Esophagus (tissue), 2 donors: ENCODE measurements around the gene CLDN7. TPM values are rescaled to one million over a fixed set of nuclear protein-coding genes. Genes with fewer than 3 reads are reported as not detected.
A peak's percentile ranks its signal among the peaks of the same experiment; 100 is the strongest.

ENCODE experiments used
- H3K27ac ChIP-seq, 2 donors: one replicate each; pipeline ENCODE4 v1.5.1; 2013; ENCODE audit warnings: low read depth in 2 of 2, mild to moderate bottlenecking in 2 of 2, inconsistent platforms in 1 of 2, low read length in 1 of 2, moderate library complexity in 1 of 2
- H3K27me3 ChIP-seq, 2 donors: one replicate each; pipeline ENCODE4 v1.6.1; 2013; ENCODE audit warnings: low read length in 2 of 2, control low read depth in 1 of 2, mild to moderate bottlenecking in 1 of 2; ENCODE audit not compliant: insufficient read depth in 2 of 2, control insufficient read depth in 1 of 2
- H3K36me3 ChIP-seq, 2 donors: one replicate each; pipeline ENCODE4 v1.6.1; 2013; ENCODE audit warnings: low read length in 1 of 2; ENCODE audit not compliant: control insufficient read depth in 2 of 2, insufficient read depth in 2 of 2
- H3K4me1 ChIP-seq, 2 donors: one replicate each; pipeline ENCODE4 v1.6.1; 2013; ENCODE audit warnings: low read length in 1 of 2; ENCODE audit not compliant: control insufficient read depth in 2 of 2, insufficient read depth in 2 of 2
- H3K4me3 ChIP-seq, 2 donors: one replicate each; pipeline ENCODE4 v1.5.1; 2013; ENCODE audit warnings: low read length in 2 of 2, mild to moderate bottlenecking in 2 of 2, low read depth in 1 of 2, moderate library complexity in 1 of 2
- H3K9me3 ChIP-seq, 2 donors: one replicate each; pipeline ENCODE4 v1.6.1; 2013; ENCODE audit warnings: mild to moderate bottlenecking in 2 of 2, low read depth in 1 of 2, low read length in 1 of 2, moderate library complexity in 1 of 2; ENCODE audit not compliant: control insufficient read depth in 2 of 2, insufficient read depth in 1 of 2
- WGBS, 2 donors: extraction: QIAGEN DNeasy Blood & Tissue Kit; methylation state at CpG; one replicate each; pipeline ENCODE4 v1.1.7; 2013; 5-methylcytosine and 5-hydroxymethylcytosine counted together
- polyA plus RNA-seq, 2 donors: library from polyadenylated mRNA; stranded (reverse); fragments of 200-250 nt; gene quantifications; one replicate each; pipeline ENCODE4 v1.2.3, GENCODE V29; 2013
- donor health status: healthy with polysubstance abuse.
- donor health status: Bipolar disorder and iron deficiency.

The CLDN7 gene
- polyA plus RNA-seq, 2 donors = 271 to 275 TPM

GRCh38 chr17:7222093-7222971 is 39.9 kb downstream of the CLDN7 start:
- no peaks in the 10 kb centered on the region for H3K27me3 ChIP-seq
- peaks cover 8 to 13% of the 10 kb centered on the region in 2 donors for H3K4me1 ChIP-seq
- H3K4me3 ChIP-seq = no peak overlapping the region
- WGBS, 2 donors = 70 to 74% methylated on average over 15 of the region's 15 CpGs
- H3K36me3 ChIP-seq = peaks cover 23 to 52% of the 10 kb centered on the region in 2 donors
- peak overlapping the region in 1 of 2 donors; percentile 26 for H3K27ac ChIP-seq
- no peaks in the 10 kb centered on the region for H3K9me3 ChIP-seq

- WGBS, 2 donors = 58 to 67% methylated on average over 10 of the region's 10 CpGs
- Histone ChIP-seq H3K4me3 (peak overlapping the region in 1 of 2 donors; percentile 80), H3K9me3 (no peaks in the 10 kb centered on the region), H3K36me3 (peaks cover 23 to 44% of the 10 kb centered on the region in 2 donors), H3K4me1 (peaks cover 7 to 13% of the 10 kb centered on the region in 2 donors), H3K27ac (peak overlapping the region; percentile 98 to 100), H3K27me3 (no peaks in the 10 kb centered on the region)
Measured at GRCh38 chr17:7221278-7222092, 40.8 kb downstream of the CLDN7 start.

- peak overlapping the region; percentile 98 to 100 for H3K27ac ChIP-seq
- H3K36me3 ChIP-seq = peaks cover 20 to 38% of the 10 kb centered on the region in 2 donors
- no peaks in the 10 kb centered on the region for H3K9me3 ChIP-seq
- H3K27me3 ChIP-seq = no peaks in the 10 kb centered on the region
- H3K4me3 ChIP-seq = peak overlapping the region; percentile 80 to 91
- 14 to 20% methylated on average over 11 of the region's 11 CpGs for WGBS, 2 donors
- H3K4me1 ChIP-seq = peaks cover 7 to 13% of the 10 kb centered on the region in 2 donors
Measured at GRCh38 chr17:7220593-7221277, 41.5 kb downstream of the CLDN7 start.

GRCh38 chr17:7219812-7220592 is 42.3 kb downstream of the CLDN7 start, which contains the start of the genes ACADVL and DLG4:
Gene ACADVL (plus strand): TSS chr17:7219938. CDS start chr17:7219985, 47 bp downstream.
Gene DLG4 (minus strand): TSS chr17:7219836.
- Histone ChIP-seq H3K36me3 (peaks cover 17 to 35% of the 10 kb centered on the region in 2 donors), H3K27me3 (no peaks in the 10 kb centered on the region), H3K4me1 (peaks cover 7 to 15% of the 10 kb centered on the region in 2 donors), H3K4me3 (peak within 1 kb of the TSS; percentile 80 to 91), H3K27ac (peak within 1 kb of the TSS; percentile 98 to 100), H3K9me3 (no peaks in the 10 kb centered on the region)
- 0% methylated on average over 62 to 63 of the region's 63 CpGs for WGBS, 2 donors

- no peaks in the 10 kb centered on the region for H3K9me3 ChIP-seq
- H3K36me3 ChIP-seq = peaks cover 17 to 29% of the 10 kb centered on the region in 2 donors
- 14 to 16% methylated on average over 12 of the region's 12 CpGs for WGBS, 2 donors
- peaks cover 7 to 15% of the 10 kb centered on the region in 2 donors for H3K4me1 ChIP-seq
- no peaks in the 10 kb centered on the region for H3K27me3 ChIP-seq
- peak overlapping the region; percentile 80 to 91 for H3K4me3 ChIP-seq
- peak overlapping the region; percentile 98 to 100 for H3K27ac ChIP-seq
Measured at GRCh38 chr17:7219229-7219811, 43.0 kb downstream of the CLDN7 start.

- H3K36me3 ChIP-seq = peaks cover 11 to 25% of the 10 kb centered on the region in 2 donors
- no peaks in the 10 kb centered on the region for H3K9me3 ChIP-seq
- WGBS, 2 donors = 65 to 81% methylated on average over 6 of the region's 6 CpGs
- H3K4me1 ChIP-seq = peaks cover 7 to 15% of the 10 kb centered on the region in 2 donors
- no peaks in the 10 kb centered on the region for H3K27me3 ChIP-seq
- H3K27ac ChIP-seq = peak overlapping the region in 1 of 2 donors; percentile 100
- H3K4me3 ChIP-seq = no peak overlapping the region
Measured at GRCh38 chr17:7218758-7219157, 43.5 kb downstream of the CLDN7 start.

- WGBS, 2 donors = 52 to 65% methylated on average over 6 of the region's 6 CpGs
- Histone ChIP-seq H3K4me1 (peaks cover 7 to 15% of the 10 kb centered on the region in 2 donors), H3K36me3 (peaks cover 5 to 19% of the 10 kb centered on the region in 2 donors), H3K9me3 (no peaks in the 10 kb centered on the region), H3K4me3 (no peak overlapping the region), H3K27me3 (no peaks in the 10 kb centered on the region), H3K27ac (peak overlapping the region; percentile 35 to 50)
Measured at GRCh38 chr17:7218166-7218565, 44.1 kb downstream of the CLDN7 start.

- Histone ChIP-seq H3K36me3 (peaks cover 0 to 11% of the 10 kb centered on the region in 2 donors), H3K4me3 (peak overlapping the region; percentile 6 to 49), H3K9me3 (no peaks in the 10 kb centered on the region), H3K4me1 (peaks cover 7 to 15% of the 10 kb centered on the region in 2 donors), H3K27ac (peak overlapping the region; percentile 35 to 50), H3K27me3 (no peaks in the 10 kb centered on the region)
- WGBS, 2 donors = 3 to 5% methylated on average over 29 to 32 of the region's 32 CpGs
Measured at GRCh38 chr17:7217113-7217987, 44.9 kb downstream of the CLDN7 start.
